PC-3 (cell line): ENCODE results near the gene BCL6B.

Experiments used
- EZH2 ChIP-seq: fragments of 300-600 bp; sonication (generic); IDR thresholded peaks from one replicate; pipeline ENCODE4 v1.6.1; 2017; ENCODE audit warnings: antibody characterized with exemption, mild to moderate bottlenecking, low read length; ENCODE audit not compliant: unreplicated experiment
- EZH2phosphoT487 ChIP-seq: fragments of 300-600 bp; sonication (generic); IDR thresholded peaks from 2 replicates; pipeline ENCODE4 v1.6.1; 2018; ENCODE audit warnings: mild to moderate bottlenecking, antibody characterized with exemption, low read length, borderline replicate concordance
- TF ChIP-seq, protein P1 (sequence below): fragments of 300-600 bp; sonication (generic); conservative IDR thresholded peaks from 2 replicates; pipeline ENCODE4 v1.5.1; 2017; ENCODE audit warnings: antibody characterized with exemption, low read depth, mild to moderate bottlenecking, low read length

- TF ChIP-seq, protein P1, sequence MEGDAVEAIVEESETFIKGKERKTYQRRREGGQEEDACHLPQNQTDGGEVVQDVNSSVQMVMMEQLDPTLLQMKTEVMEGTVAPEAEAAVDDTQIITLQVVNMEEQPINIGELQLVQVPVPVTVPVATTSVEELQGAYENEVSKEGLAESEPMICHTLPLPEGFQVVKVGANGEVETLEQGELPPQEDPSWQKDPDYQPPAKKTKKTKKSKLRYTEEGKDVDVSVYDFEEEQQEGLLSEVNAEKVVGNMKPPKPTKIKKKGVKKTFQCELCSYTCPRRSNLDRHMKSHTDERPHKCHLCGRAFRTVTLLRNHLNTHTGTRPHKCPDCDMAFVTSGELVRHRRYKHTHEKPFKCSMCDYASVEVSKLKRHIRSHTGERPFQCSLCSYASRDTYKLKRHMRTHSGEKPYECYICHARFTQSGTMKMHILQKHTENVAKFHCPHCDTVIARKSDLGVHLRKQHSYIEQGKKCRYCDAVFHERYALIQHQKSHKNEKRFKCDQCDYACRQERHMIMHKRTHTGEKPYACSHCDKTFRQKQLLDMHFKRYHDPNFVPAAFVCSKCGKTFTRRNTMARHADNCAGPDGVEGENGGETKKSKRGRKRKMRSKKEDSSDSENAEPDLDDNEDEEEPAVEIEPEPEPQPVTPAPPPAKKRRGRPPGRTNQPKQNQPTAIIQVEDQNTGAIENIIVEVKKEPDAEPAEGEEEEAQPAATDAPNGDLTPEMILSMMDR: no peak
- TF ChIP-seq EZH2phosphoT487: no peak
- TF ChIP-seq EZH2: no peak
These were observed 11.0 kb upstream of the BCL6B start for GRCh38 chr17:7011942-7012254.
